ENCODE measurements around the gene LENG1. TPM values are rescaled to one million over a fixed set of nuclear protein-coding genes. Genes with fewer than 3 reads are reported as not detected.
"Not testable (repeated sequence)": the region's sequence is repeated elsewhere in the genome, so short reads cannot be mapped to it uniquely, and the experiment has no call there.

Gene LENG1
- total RNA-seq, 1 experiment from 2014 or later: 9.0 TPM

DNA sequence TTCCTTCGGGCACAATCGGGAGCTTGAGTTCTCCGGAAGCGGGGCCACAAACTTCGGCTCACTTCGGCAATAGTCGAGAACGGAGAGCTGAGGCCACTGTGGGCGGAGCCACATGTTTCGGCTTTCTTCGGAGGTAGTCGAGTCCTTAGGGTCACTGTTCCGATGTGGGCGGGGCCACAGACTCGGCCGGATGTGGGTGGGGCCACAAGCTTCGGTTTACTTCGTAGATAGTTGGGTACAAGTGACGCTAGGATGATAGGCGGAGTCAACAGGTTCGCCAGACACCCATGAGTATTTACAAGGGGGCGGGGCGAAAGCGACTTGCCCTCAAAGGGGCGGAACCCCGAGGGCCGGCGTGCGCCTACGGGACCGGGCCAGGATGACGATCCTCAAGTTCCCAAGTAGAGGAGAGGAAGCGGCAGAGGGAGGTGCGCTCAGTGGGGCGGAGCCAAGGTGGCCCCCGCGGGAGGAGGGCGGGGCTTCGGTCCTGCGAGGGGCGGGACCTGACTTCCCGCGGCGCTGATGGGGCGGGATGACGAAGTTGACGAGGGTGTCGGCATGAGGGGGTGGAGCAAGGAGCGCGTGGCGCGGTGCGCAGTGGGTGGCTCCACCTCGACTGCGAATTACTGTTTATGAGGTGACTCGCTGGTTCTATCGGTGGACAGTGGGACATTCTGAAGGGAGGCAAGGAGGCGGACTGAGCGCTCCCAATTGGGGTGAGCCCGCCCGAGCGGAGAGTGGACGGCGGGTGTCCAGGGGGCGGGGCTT is 30.4 kb upstream of the LENG1 start:
- peak; percentile 100 for DNase-seq (ENCODE audit: low read depth)

- DNase-seq (ENCODE audit: low read depth): no peak
These were observed 29.7 kb upstream of the LENG1 start, which contains the start of gene MBOAT7 for GRCh38 chr19:54189145-54189734. TSS of gene MBOAT7 (minus strand) at chr19:54189580. CDS start at chr19:54188508, 1,072 bp downstream.

DNA sequence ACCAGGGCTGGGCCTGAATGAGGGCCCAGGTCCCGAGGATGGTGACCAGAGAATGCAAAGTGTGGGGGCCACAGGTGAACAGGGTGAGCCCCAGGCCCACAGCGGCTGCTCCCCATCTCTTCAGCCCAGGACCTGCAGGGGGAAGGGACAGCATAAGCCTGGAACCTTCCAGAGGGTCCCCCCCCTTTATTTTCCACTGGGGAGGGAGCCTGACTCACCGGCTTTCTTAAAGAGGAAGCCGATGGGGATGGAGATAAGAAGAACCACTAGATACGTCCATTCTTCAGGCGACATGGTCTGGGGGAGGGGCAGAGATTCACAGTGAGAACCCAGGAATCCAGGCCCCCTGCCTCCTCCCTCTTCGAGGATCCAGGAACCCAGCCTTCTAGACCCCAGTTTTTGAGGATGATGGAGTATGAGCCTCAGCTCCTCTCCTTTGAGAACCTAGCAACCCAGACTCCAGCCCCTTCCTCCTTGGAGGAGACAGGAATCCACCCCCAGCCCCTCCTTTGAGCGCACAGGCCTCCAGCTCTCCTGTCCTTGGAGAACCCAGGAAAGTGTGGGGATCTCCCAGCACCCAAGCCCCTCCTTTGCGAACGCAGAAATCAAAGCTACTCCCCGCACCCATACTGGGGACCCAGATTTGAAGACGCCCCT is 28.8 kb upstream of the LENG1 start:
- peak; percentile 63 for DNase-seq (ENCODE audit: low read depth)

DNA sequence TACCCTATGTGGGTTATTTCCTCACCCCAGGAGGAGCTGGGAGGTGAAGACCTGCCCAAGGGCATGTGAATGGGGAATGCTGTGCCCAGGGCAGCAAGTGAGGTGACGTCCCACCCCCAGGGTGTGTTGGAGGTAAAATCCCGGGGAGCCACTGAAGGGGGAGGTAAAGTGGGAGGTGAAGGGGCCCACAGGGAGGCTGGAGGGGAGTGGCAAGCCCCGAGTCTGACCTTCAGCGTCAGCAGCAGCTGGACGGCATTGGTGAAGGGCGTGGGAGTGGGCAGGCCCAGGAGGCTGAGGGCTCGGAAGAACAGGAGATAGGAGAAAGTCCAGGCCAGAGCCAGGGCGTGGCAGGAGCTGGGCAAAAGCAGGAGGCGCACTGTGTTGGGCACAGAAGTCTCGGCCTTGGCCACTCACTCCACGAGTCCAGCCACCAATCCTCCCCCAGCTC is 27.4 kb upstream of the LENG1 start:
- DNase-seq (ENCODE audit: low read depth): no peak

DNA sequence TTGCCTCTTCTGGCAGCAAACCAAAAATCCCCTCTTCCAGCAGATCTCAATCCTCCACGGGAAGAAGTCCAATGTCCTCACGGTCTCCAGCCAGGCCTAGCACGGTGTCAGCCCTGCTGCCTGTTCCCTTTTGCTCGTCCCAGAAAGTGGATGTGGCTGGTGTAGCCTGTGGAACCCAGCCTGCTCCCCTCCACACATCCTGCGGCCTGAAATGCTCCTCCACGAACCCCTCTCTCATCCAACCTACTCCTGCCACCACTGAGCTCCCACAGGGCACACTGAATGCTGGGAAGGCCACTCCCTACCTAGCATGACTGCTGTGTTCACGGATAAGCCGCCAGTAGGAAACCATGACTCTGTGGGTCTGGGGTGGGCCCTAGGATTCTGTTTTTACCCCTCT is 26.8 kb upstream of the LENG1 start:
- no peak for DNase-seq (ENCODE audit: low read depth)

DNA sequence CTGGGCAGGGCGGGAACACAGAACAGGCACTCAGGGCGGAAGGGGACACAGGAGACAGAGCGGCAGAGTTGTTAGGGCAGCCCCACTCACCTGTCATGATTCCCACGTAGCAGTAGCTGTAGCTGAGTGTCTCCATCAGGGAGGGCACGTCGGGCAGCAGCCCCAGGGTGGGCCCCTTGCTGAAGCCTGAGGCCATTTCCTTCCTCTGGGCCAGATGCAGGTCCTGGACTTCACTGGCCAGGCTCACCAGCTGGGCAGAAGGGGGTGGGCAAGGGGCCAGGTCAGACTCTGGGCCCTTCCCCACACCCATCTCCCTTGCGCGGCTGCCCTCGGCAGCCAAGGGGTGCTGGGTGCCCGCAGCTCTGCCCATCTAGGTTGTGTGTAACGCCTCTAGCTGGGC is 23.9 kb upstream of the LENG1 start:
- DNase-seq (ENCODE audit: low read depth): no peak

- not testable (repeated sequence) for DNase-seq (ENCODE audit: low read depth)
These were observed 22.4 kb upstream of the LENG1 start for GRCh38 chr19:54181894-54182293.

DNA sequence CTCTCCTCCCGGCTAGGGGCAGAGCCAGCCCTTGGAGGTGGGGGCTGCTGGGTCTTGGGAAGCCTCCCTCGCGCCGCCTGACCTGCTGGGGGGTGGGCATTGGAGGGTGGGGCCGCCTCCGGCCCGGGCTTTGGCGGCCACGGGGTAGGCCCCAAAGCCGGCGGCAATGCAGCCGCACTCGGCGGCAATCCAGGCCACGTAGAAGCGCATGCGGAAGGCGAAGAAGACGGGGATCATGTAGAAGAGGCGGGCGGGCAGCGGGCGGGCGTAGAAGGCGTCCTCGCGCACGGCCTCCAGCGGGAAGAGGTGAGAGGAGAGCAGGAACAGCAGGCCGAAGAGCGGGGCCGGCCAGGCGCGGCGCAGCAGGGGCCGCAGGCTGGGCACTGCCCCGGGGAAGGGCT is 21.2 kb upstream of the LENG1 start:
- DNase-seq (ENCODE audit: low read depth): no peak

- DNase-seq (ENCODE audit: low read depth): peak; percentile 52
These were observed 20.5 kb upstream of the LENG1 start for GRCh38 chr19:54179921-54180461.

GRCh38 chr19:54179262-54179852 is 19.8 kb upstream of the LENG1 start:
- DNase-seq (ENCODE audit: low read depth): no peak

DNA sequence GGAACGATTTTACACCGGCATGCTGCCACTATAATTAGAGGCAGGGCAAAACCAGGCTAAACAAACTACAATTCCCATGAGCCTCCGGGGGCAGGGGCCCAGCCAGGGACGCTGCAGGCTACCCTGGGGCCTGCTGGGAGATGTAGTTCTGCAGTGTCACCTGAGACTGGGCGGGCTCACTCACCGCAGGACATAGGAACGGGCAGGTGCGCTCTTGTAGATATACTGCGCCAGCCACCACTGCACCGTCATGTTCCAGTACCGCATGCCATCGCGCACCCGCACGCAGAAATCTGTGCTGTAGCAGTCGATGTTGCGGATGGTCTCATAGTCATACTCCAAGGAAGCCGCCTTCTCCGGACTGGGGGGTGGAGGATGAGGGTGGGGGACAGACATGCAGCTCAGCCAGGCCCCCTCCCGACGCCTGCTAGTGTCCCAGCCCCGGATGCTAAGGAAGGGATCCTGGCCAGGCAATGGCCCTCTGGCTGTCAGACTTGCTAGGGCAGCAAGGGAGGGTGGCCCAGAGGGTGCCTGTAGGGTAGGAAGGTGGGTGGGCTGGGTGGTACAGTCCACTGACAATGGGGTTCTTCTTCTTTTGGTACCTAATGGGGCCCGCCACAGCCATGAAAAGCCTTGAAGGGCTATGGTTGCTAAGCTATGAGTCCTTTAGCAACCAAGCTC is 19.2 kb upstream of the LENG1 start:
- DNase-seq (ENCODE audit: low read depth): no peak

GRCh38 chr19:54173951-54174834 is 14.7 kb upstream of the LENG1 start:
- no peak for DNase-seq (ENCODE audit: low read depth)

- no peak for DNase-seq (ENCODE audit: low read depth)
These were observed 13.8 kb upstream of the LENG1 start for GRCh38 chr19:54173359-54173699.

GRCh38 chr19:54172471-54173358 is 13.2 kb upstream of the LENG1 start, which contains the start of gene TMC4:
TSS of gene TMC4 (minus strand) at chr19:54173160. CDS start at chr19:54173117, 43 bp downstream.
- peak; percentile 23 for DNase-seq (ENCODE audit: low read depth)

DNA sequence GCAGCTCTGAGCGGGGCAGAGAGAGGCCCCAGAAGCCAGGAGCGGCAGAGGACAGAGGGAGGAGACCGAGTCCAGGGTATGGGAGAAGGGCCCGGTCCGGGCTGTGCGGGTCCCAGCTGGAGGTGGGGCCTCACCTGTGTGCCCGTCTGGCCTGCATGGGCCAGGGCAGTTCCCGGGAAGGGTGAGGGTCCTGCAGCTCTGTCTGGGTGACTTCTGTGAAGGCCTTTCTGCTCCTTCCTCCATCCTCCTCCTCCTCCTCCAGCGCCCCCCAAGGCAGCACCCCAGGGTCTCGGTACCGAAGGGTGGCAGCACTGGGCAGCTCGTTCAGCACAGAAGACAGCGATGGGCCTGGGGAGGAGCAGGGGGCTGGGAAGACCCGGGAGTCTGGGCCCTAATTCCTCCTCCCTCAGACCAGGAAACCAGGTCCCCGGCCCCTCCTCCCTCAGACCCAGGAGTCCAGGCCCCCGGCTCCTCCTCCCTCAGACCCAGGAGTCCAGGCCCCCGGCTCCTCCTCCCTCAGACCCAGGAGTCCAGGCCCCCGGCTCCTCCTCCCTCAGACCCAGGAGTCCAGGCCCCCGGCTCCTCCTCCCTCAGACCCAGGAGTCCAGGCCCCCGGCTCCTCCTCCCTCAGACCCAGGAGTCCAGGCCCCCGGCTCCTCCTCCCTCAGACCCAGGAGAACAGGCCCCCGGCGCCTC is 12.4 kb upstream of the LENG1 start:
- DNase-seq (ENCODE audit: low read depth): not testable (repeated sequence)

DNA sequence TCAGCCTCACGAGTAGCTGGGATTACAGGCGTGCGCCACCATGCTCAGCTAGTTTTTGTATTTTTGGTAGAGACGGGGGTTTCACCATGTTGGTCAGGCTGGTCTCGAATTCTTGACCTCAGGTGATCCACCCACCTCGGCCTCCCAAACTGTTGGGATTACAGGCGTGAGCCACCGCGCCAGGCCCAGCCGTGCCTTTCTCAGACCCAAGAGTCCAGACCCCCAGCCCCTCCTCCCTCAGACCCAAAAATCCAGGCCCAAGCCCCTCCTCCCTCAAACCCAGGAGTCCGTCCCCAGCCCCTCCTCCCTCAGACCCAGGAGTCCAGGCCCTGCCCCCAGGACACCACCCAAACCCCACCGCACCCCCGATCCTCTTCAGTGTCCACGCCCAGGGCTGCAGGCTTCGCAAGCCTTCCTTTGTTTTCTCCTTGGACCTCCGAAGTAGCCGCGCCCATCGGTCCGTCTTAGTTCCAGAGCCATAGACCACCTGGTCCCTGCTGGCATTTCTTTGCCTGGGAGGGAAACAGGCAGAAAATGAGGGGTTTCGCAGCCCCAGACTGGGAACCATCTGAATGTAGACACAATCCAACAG is 9.7 kb upstream of the LENG1 start:
- DNase-seq (ENCODE audit: low read depth): no peak

DNA sequence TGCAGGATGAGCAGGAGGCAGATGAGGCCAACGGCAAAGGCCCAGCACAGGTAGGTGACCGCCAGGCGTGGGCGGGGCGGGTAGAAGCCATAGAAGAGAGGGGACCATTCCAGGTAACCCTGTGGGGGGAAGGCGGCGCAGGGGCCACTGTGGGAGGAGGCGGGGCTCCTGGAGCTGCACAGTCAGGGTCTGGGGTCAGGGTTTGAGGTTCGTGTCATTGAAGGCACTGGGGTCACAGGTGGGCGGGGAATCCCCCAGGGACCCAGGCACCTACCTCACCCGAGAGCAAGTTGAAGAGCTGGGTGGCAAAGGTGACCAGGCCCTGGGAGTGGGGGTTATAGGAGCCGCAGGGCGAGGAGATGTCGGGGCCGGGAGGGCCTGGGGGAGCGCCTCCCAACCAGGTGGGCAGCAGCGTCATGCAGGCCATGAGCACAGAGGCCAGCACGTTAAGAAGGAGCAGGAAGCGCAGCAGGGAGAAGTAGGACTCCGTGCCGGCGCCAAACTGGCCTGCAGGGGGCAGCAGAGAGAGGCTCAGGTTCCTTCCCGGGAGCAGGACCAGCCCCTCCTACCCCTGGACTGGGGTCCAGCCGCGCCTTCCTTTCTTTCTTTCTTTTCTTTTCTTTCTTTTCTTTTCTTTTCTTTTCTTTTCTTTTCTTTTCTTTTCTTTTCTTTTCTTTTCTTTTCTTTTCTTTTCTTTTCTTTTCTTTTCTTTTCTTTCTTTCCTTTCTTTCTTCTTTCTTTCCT is 8.8 kb upstream of the LENG1 start:
- peak; percentile 87 for DNase-seq (ENCODE audit: low read depth)

All from HT1080 (cell line).